Vagina (tissue), 2 donors: Measurements from ENCODE around the gene MYCN.

ENCODE experiments used
- POLR2A ChIP-seq, 2 donors: fragments of 450-650 bp; IDR thresholded peaks; one replicate each; pipeline ENCODE4 v1.6.1; 2017; ENCODE audit warnings: antibody characterized with exemption in 2 of 2, mild to moderate bottlenecking in 2 of 2, moderate library complexity in 2 of 2
- POLR2AphosphoS5 ChIP-seq, 2 donors: sonication (generic); formaldehyde crosslinking; IDR thresholded peaks; one replicate each; pipeline ENCODE4 v1.9.0; 2017; ENCODE audit warnings: antibody characterized with exemption in 2 of 2, mild to moderate bottlenecking in 2 of 2, low read depth in 1 of 2; ENCODE audit not compliant: insufficient read depth in 1 of 2

- TF ChIP-seq POLR2A (IDR thresholded peaks at IDR 0.05) (no peak), POLR2AphosphoS5 (IDR thresholded peaks at IDR 0.05; ENCODE audit: insufficient read depth in 1 of 2, low read depth in 1 of 2) (no peak)
Observed at GRCh38 chr2:15938803-15939555, 1.4 kb upstream of the MYCN start.
